Fibroblast of skin of left biceps (primary cell): ENCODE data around the gene METTL23.

Experiments used
- DNase-seq, 2 experiments: peaks; one replicate each; pipeline ENCODE4 v3.0.0-alpha.2; 2013; ENCODE audit warnings: low read depth in 2 of 2

METTL23 gene

GRCh38 chr17:76726776-76727718, at the start of gene METTL23:
METTL23 (plus strand) TSS chr17:76726839; CDS start chr17:76729711, 2,872 bp downstream.
- no peak for DNase-seq

GRCh38 chr17:76677406-76677805, 49.2 kb upstream of the METTL23 start:
- no peak for DNase-seq

GRCh38 chr17:76678330-76678729, 48.3 kb upstream of the METTL23 start:
- DNase-seq = no peak

GRCh38 chr17:76679239-76679638, 47.4 kb upstream of the METTL23 start:
- no peak for DNase-seq

GRCh38 chr17:76681222-76682137, 45.2 kb upstream of the METTL23 start:
- no peak for DNase-seq

- DNase-seq = no peak
These were observed 44.3 kb upstream of the METTL23 start for GRCh38 chr17:76682296-76682695.

GRCh38 chr17:76683011-76683755, 43.5 kb upstream of the METTL23 start:
- DNase-seq = no peak

GRCh38 chr17:76683921-76684745, 42.5 kb upstream of the METTL23 start:
- DNase-seq = no peak

GRCh38 chr17:76684756-76685155, 41.9 kb upstream of the METTL23 start:
- DNase-seq = no peak

- no peak for DNase-seq
These were observed 41.3 kb upstream of the METTL23 start for GRCh38 chr17:76685366-76685765.

GRCh38 chr17:76685846-76686245, 40.8 kb upstream of the METTL23 start:
- DNase-seq = no peak

GRCh38 chr17:76686538-76687297, 39.9 kb upstream of the METTL23 start:
- no peak for DNase-seq

- DNase-seq = no peak
These were observed 39.1 kb upstream of the METTL23 start for GRCh38 chr17:76687298-76688164.

- no peak for DNase-seq
These were observed 38.4 kb upstream of the METTL23 start for GRCh38 chr17:76688165-76688622.

- DNase-seq = no peak
These were observed 36.8 kb upstream of the METTL23 start for GRCh38 chr17:76689859-76690258.

- DNase-seq = no peak
These were observed 35.9 kb upstream of the METTL23 start for GRCh38 chr17:76690596-76691280.

- no peak for DNase-seq
These were observed 35.1 kb upstream of the METTL23 start for GRCh38 chr17:76691379-76692191.
